DMS 273 treated with DMSO at 0.1 percent for 48 hours (cell line): ENCODE results near the gene RNF144A.
A peak's percentile ranks its signal among the peaks of the same experiment; 100 is the strongest.

ENCODE experiments used
- DNase-seq: peaks from one replicate; lab custom pipeline; 2025; lab: John Stamatoyannopoulos, UW

The RNF144A gene

DNA sequence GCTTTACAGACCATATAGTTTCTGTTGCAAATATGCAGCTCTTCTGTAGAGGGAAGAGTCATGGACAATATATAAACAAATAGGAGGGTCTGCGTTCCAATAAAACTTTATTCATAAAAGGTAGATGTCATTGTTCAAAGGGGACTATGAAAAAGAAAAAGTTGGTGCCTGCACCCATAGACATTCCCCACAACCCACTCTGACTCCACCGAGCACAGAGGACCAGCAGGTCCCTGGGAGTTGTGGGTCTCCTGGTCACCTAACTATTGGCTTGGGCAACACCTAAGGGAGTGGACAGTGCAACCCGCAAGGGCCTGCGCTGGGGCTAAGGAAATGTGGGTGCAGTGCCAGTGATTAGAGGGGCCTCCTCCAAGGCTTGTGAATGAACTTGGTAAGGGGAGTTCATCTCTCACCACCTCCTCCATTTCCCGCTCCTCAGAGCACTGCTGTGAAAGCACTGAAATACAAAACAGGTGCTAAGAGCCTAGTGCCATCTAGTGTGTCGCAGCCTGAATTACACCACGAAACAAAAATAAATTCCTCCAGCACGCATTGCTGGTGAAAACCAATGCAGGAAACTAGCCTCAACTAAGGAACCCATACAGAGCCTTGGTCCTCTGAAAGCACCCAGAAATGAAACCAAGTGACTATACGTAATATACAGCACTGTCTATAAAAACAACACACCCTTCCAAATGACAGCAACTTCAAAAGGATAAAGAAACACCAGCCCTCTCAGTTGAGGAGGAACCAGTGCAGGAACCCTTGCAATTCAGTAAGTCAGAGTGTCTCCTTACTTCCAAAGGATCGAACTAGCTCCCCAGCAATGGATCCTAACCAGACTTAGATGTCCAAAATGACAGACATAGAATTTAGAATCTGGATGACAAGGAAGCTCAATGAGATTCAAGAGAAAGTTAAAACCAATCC, 166.6 kb downstream of the RNF144A start:
- DNase-seq, result peak; percentile 7

DNA sequence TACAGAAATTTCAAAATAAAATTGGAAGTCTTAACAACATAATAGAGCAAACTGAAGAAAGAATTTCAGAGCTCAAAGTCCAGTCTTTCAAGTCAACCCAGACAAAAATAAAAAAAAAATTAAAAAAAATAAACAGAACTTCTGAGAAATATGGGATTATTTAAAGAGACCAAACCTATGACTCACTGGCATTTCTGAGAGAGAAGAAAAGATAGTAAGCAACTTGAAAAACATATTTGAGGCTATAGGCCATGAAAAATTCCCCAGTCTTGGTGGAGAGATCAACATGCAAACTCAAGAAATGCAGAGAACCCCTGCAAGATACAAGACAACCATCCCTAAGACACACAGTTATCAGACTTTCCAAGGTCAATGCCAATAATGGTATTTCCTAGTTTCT, 167.4 kb downstream of the RNF144A start:
- no peak for DNase-seq

- DNase-seq, result no peak
Measured at GRCh38 chr2:7089284-7089683, 172.1 kb downstream of the RNF144A start.

DNA sequence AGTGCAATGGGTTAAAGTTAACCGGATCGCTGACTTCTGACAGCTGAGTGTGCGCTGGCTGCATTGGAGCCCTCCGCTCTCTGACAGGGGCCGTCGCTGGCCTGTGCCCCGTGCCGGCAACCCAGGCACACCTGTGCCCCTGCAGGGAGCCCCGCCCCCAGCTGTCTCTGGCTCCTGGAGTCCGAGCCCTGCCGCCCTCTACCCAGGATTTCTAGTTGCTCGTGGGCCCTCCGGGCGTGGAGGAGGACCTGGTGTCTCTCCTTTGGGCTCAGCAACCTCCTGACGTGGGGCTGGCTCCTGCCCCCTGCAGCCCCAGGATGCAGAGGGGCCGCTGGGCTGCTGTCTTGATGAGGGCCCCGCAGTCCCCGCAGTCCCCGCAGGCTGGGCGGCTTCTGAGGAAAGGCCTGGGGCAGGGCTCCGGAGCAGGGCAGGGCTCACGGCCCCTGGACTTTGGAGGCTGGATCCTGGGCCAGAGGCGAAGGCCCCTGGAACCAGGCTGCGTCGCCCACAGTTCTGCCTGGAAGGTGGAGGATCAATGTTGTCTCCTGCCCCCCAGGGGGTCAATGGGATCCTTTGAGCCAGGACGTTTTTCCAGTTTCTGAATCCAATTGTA, 172.8 kb downstream of the RNF144A start:
- no peak for DNase-seq

GRCh38 chr2:7093376-7093775, 176.2 kb downstream of the RNF144A start:
- no peak for DNase-seq
